Measurements from ENCODE around the gene SCN5A. TPM values are rescaled to one million over a fixed set of nuclear protein-coding genes. Genes with fewer than 3 reads are reported as not detected.

Gene SCN5A
- total and polyA plus RNA-seq, 2 of the 8 experiments (the other 6 are each of a cell fraction or from before 2014, with no cell fraction given): 4.8 to 11.4 TPM

GRCh38 chr3:38669668-38670067 is 20.2 kb upstream of the SCN5A start (continued):
- no peak for TF ChIP-seq CHD7 (IDR thresholded peaks at IDR 0.05; ENCODE audit: insufficient replicate concordance, low read length)
- TF ChIP-seq POLR2A (IDR thresholded peaks at IDR 0.05; ENCODE audit: control extremely low read depth in 1 of 2, low read depth in 2 of 2, low read length in 2 of 2): no peak
- no peak for TF ChIP-seq USF2 (IDR thresholded peaks at IDR 0.05; ENCODE audit: low read length)
- TF ChIP-seq JUND (IDR thresholded peaks at IDR 0.05; ENCODE audit: low read length): no peak
- no peak for TF ChIP-seq CREB1 (IDR thresholded peaks at IDR 0.05)
- TF ChIP-seq GABPA (IDR thresholded peaks at IDR 0.05; ENCODE audit: borderline replicate concordance, insufficient read depth, low read length): no peak
- TF ChIP-seq EZH2 (IDR thresholded peaks at IDR 0.05; ENCODE audit: low read depth, low read length, severe bottlenecking): no peak
- no peak for TF ChIP-seq CHD1 (IDR thresholded peaks at IDR 0.05; ENCODE audit: low read depth, low read length)
- TF ChIP-seq CHD2 (IDR thresholded peaks at IDR 0.05; ENCODE audit: low read length): no peak
